GM10266 (cell line): ENCODE results near the gene TMEM204.

Experiments
- DNase-seq: peaks from one replicate; pipeline ENCODE4 v3.0.0; 2012; ENCODE audit errors: extremely low spot score
- CTCF ChIP-seq: IDR thresholded peaks from 2 replicates; pipeline ENCODE4 v1.5.1; 2012; ENCODE audit warnings: mild to moderate bottlenecking, low read depth; ENCODE audit not compliant: control insufficient read depth, insufficient read depth; ENCODE audit errors: missing control alignments

The TMEM204 gene

DNA sequence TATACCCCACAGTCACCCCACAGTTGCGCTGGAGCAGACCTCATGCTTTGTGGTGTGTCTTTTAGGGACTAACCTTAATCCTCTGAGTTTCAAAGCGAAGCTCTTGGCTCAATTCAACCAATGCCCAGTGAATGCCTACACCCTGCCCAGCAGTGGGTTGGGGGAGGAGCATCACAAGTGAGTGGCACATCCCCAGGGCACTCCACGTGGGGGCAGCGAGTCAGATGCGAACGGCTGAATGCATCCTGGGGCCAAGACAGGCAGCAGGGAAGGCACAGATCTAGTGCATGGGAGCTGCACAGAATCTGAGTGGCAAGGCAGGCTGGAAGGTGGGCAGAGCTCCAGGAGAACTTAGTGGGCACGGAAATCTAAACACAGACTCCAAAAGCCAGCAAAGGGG lies 39.2 kb downstream of the TMEM204 start:
- DNase-seq: no peak
- no peak for TF ChIP-seq CTCF

- DNase-seq: no peak
- no peak for TF ChIP-seq CTCF
These were observed 39.8 kb downstream of the TMEM204 start for GRCh38 chr16:1573301-1573700.

- no peak for TF ChIP-seq CTCF
- DNase-seq: no peak
These were observed 42.1 kb downstream of the TMEM204 start for GRCh38 chr16:1575578-1575977.

GRCh38 chr16:1579214-1579613 lies 45.7 kb downstream of the TMEM204 start:
- TF ChIP-seq CTCF: no peak
- no peak for DNase-seq

DNA sequence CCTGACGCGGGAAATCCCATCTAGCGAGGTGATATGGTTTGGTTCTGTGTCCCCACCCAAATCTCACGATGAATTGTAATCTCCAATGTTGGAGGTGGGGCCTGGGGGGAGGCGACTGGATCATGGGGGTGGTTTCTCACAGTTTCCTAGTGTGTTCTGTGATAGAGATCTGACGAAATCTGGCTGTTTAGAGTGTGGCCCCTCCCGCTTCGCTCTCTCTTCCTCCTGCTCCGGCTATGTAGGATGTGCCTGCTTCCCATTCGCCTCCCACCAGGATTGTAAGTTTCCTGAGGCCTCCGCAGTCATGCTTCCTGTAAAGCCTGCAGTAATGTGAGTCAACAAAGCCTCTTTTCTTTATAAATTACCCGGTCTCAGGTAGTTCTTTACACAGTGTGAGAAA lies 46.8 kb downstream of the TMEM204 start:
- DNase-seq: no peak
- TF ChIP-seq CTCF: no peak

DNA sequence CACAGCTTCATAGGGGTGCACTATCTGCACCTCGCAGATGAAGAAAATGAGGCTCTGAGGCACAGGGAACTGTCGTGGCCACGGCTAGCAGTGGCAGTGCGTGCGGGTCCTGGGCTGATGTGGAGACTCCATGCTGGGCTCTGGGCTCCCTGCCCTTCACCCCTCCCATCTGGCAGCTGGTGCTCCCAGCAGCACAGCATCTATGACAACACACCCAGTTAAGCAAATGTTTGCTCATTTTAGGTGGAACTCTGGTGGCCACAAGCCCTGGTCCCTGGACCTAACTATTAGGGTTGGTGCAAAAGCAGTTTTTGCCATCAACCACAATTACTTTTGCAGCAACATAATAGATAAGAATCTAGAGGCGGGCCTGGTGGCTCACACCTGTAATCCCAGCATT lies 47.5 kb downstream of the TMEM204 start:
- TF ChIP-seq CTCF: no peak
- DNase-seq: no peak

GRCh38 chr16:1581804-1582203 lies 48.3 kb downstream of the TMEM204 start:
- no peak for TF ChIP-seq CTCF
- DNase-seq: no peak
